GM12873 (cell line): ENCODE results near the gene ZNF618.

Experiments
- CTCF ChIP-seq: IDR thresholded peaks from 2 replicates; pipeline ENCODE4 v1.5.1; 2012; ENCODE audit warnings: low read depth, mild to moderate bottlenecking, moderate library complexity, low read length, control low read depth; ENCODE audit not compliant: insufficient read depth; ENCODE audit errors: missing control alignments

ZNF618 gene

DNA sequence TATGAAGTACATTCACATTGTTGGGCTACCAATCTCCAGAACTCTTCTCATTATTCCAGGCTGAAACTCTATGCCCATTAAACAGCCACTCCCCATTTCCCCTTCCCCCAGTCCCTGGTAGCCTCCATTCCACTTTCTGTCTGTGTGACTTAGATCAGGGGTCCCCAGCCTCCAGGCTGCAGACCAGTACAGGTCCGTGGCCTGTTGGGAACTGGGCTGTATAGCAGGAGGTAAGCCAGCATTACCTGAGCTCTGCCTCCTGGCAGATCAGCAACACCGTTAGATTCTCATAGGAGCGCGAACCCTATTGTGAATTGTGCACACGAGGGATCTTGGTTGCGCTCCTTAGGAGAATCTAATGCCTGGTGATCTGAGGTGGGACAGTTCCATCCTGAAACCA lies 23.1 kb downstream of the ZNF618 start:
- no peak for TF ChIP-seq CTCF

GRCh38 chr9:113901221-113901688 lies 25.1 kb downstream of the ZNF618 start:
- no peak for TF ChIP-seq CTCF

GRCh38 chr9:113903514-113904077 lies 27.5 kb downstream of the ZNF618 start:
- TF ChIP-seq CTCF, result no peak

GRCh38 chr9:113906411-113907110 lies 30.5 kb downstream of the ZNF618 start:
- TF ChIP-seq CTCF, result no peak

GRCh38 chr9:113907282-113907681 lies 31.2 kb downstream of the ZNF618 start:
- TF ChIP-seq CTCF, result no peak

GRCh38 chr9:113909421-113909820 lies 33.3 kb downstream of the ZNF618 start:
- TF ChIP-seq CTCF, result no peak

- TF ChIP-seq CTCF, result no peak
These were observed 34.0 kb downstream of the ZNF618 start for GRCh38 chr9:113910036-113910639.
